Measurements from ENCODE around the gene APOD. TPM values are rescaled to one million over a fixed set of nuclear protein-coding genes. Genes with fewer than 3 reads are reported as not detected.

The APOD gene
- total and polyA plus RNA-seq, 2 of the 8 experiments (the other 6 are each of a cell fraction or from before 2014, with no cell fraction given): not detected

DNA sequence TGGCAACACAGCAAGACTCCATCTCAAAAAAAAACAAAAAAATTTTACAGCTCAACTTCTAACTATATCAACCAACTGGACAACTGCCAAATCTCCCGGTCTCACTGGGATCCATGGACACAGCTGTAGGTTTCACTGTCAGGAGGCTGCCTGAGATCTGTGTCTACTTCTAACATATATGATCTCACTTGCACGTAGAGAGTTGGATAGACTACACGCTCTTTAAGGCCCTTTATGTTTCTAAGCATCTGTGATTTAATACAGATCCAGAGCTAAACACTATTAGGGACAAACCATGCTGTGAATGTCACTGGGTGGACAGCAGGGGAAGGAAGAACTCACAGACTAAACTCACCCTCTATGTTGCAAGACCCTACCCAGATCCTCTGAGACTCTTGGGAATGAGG lies 13.0 kb upstream of the APOD start (continued):
- TF ChIP-seq, protein P1, sequence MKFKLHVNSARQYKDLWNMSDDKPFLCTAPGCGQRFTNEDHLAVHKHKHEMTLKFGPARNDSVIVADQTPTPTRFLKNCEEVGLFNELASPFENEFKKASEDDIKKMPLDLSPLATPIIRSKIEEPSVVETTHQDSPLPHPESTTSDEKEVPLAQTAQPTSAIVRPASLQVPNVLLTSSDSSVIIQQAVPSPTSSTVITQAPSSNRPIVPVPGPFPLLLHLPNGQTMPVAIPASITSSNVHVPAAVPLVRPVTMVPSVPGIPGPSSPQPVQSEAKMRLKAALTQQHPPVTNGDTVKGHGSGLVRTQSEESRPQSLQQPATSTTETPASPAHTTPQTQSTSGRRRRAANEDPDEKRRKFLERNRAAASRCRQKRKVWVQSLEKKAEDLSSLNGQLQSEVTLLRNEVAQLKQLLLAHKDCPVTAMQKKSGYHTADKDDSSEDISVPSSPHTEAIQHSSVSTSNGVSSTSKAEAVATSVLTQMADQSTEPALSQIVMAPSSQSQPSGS (IDR thresholded peaks at IDR 0.05; ENCODE audit: low read length): no peak
- TF ChIP-seq GTF2F1 (IDR thresholded peaks at IDR 0.05; ENCODE audit: borderline replicate concordance, low read depth, low read length): no peak
